ENCODE measurements around the gene ARRDC2. TPM values are rescaled to one million over a fixed set of nuclear protein-coding genes. Genes with fewer than 3 reads are reported as not detected.

ARRDC2 gene
- total RNA-seq, result 10 to 100 TPM in 2 of 8 experiments, 1 to 10 TPM in 5, under 1 TPM in 1; 0.79 to 18.2 (median 5.4) TPM

DNA sequence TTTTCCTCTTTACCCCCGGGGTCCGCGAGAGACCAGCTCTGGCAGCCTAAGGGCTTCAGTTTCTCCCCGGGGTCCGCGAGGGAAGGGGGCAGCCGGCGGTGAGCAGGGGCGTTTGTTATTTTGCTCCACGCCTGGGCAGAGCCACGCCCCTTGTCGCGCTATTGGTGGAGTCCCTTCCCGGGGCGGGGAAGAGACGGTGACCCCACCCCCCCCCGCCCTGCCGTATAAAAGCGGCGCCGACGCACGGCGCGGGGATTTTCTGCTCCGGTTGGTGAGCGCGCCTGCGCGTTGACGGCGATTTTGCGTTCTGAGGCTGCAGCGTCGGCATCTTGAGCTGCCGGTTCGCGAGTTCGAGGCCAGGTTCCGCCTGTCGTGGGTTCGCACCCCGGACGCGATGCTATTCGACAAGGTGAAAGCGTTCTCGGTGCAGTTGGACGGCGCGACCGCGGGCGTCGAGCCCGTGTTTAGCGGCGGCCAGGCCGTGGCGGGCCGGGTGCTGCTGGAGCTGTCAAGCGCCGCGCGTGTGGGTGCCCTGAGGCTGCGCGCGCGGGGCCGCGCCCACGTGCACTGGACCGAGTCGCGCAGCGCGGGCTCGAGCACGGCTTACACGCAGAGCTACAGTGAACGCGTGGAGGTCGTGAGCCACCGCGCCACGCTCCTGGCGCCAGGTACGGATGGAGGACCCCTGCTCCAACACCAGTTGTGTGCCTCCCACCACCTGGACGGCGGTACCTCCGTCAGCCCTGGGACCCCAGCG is at the start of gene ARRDC2:
Gene ARRDC2, plus strand, starts transcription at position 254 of the 757 bp plus-strand sequence. Its CDS starts 141 bp downstream, at position 395.
- in situ Hi-C loops (cut with MboI; ENCODE audit: low pct_unique_long_range_greater_than_20kb in 2 of 9, low sequenced_read_pairs in 9 of 9, unreplicated experiment in 9 of 9), result no loop called here
- peak within 1 kb of the TSS; percentile 23 to 39 (median 29) for H3K4me3 ChIP-seq
- peak; percentile 60 to 85 (median 80) for ATAC-seq (replicated peaks in 6 of 8)
- no peak within 1 kb of the TSS for H3K27ac ChIP-seq
- H3K4me1 ChIP-seq (replicated peaks in 1 of 2), result peaks cover 0 to 4% of the 10 kb centered on the region in 2 donors
- WGBS, 10 experiments, result 0 to 49% (median 0%) methylated on average over 2 to 9 of the region's 92 CpGs; no CpG with 5 or more reads in 5 of the 10 experiments

DNA sequence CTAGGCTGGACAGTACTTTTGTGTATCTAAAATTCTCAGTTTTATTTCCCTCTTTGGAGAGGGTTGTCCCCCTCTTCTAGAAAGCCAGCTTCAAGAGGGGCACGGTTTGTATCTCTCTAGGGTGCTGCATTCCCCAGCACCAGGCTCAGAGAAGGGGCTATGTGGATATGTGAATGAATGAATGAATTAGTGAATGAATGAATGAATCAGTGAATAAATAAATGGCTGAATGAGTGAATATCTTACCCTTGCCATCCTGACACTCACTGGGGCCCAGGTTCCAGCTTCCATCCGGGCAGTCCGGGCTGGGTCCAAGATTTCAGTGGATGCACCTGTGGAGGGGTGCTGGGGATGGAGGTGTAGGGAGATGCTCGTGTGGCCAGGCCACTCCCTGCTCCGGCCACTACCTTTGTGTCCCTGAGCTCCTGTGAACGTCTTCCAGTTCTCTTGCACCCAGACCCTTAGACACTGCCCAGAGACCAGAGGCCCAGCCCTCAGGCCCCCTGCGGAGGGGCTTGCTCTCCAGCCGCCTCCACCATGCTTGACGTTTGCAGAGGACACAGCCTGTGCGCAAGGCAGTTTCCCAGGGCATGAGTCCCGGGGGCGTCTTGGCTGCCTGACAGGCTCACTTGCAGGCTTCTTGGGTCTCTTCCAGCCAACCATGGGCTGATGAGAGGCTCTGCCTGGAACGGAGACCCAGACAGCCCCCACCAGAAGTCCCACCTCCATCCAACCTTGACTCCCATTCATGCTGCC is 43.9 kb upstream of the ARRDC2 start:
- Histone ChIP-seq H3K27ac (no peak overlapping the region), H3K4me3 (no peak overlapping the region), H3K4me1 (replicated peaks in 1 of 2) (peaks cover 19 to 22% of the 10 kb centered on the region in 2 donors)
- no peak for ATAC-seq (replicated peaks in 6 of 8)
- 25 to 100% (median 60%) methylated on average over 1 to 5 of the region's 13 CpGs; no CpG with 5 or more reads in 6 of the 10 experiments for WGBS, 10 experiments
- in situ Hi-C loops (cut with MboI; ENCODE audit: low pct_unique_long_range_greater_than_20kb in 2 of 9, low sequenced_read_pairs in 9 of 9, unreplicated experiment in 9 of 9), result no loop called here

- in situ Hi-C loops (cut with MboI; ENCODE audit: low pct_unique_long_range_greater_than_20kb in 2 of 9, low sequenced_read_pairs in 9 of 9, unreplicated experiment in 9 of 9), result no loop called here
- peak in 5 of 8 experiments; percentile 79 to 89 (median 82) for ATAC-seq (replicated peaks in 6 of 8)
- Histone ChIP-seq H3K4me3 (no peak overlapping the region), H3K27ac (no peak overlapping the region), H3K4me1 (replicated peaks in 1 of 2) (peaks cover 19 to 22% of the 10 kb centered on the region in 2 donors)
- WGBS, 10 experiments, result 12 to 75% (median 63%) methylated on average over 1 to 5 of the region's 11 CpGs; no CpG with 5 or more reads in 4 of the 10 experiments
These were observed 42.4 kb upstream of the ARRDC2 start for GRCh38 chr19:17965370-17966128.

DNA sequence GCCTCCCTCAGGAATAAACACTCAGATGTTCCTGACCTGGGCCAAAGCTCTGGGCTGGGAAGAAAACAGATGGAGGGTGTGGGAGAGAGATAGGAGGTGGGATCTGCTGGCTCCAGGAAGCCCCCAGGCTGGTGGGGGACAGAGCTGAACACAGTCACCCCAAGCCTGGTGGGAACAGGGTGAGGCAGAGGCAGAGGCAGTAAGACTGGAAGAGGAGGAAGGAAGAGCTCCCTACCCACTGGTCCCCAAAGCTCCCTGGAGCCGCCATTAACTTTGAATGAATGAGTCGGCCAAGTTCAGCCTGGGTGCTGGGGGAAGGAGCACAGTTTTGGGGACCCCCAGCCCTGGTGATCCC is 41.9 kb upstream of the ARRDC2 start:
- H3K4me3 ChIP-seq, result peak overlapping the region in 1 of 5 donors; percentile 86
- peaks cover 19 to 22% of the 10 kb centered on the region in 2 donors for H3K4me1 ChIP-seq (replicated peaks in 1 of 2)
- peak in 1 of 8 experiments; percentile 2 for ATAC-seq (replicated peaks in 6 of 8)
- in situ Hi-C loops (cut with MboI; ENCODE audit: low pct_unique_long_range_greater_than_20kb in 2 of 9, low sequenced_read_pairs in 9 of 9, unreplicated experiment in 9 of 9), result no loop called here
- no peak overlapping the region for H3K27ac ChIP-seq
- 67% methylated on average over 2 of the region's 2 CpGs; no CpG with 5 or more reads in 9 of the 10 experiments for WGBS, 10 experiments

GRCh38 chr19:17966550-17967256 is 41.3 kb upstream of the ARRDC2 start, which contains the start of gene KCNN1:
TSS of gene KCNN1 (plus strand) at chr19:17967107. CDS start at chr19:17973889, 6,782 bp downstream.
- H3K27ac ChIP-seq, result no peak within 1 kb of the TSS
- in situ Hi-C loops (cut with MboI; ENCODE audit: low pct_unique_long_range_greater_than_20kb in 2 of 9, low sequenced_read_pairs in 9 of 9, unreplicated experiment in 9 of 9), result no loop called here
- H3K4me1 ChIP-seq (replicated peaks in 1 of 2), result peaks cover 19 to 22% of the 10 kb centered on the region in 2 donors
- 16% methylated on average over 5 of the region's 59 CpGs; no CpG with 5 or more reads in 9 of the 10 experiments for WGBS, 10 experiments
- peak in 7 of 8 experiments; percentile 45 to 94 (median 76) for ATAC-seq (replicated peaks in 6 of 8)
- H3K4me3 ChIP-seq, result peak within 1 kb of the TSS; percentile 41 to 86 (median 54)

DNA sequence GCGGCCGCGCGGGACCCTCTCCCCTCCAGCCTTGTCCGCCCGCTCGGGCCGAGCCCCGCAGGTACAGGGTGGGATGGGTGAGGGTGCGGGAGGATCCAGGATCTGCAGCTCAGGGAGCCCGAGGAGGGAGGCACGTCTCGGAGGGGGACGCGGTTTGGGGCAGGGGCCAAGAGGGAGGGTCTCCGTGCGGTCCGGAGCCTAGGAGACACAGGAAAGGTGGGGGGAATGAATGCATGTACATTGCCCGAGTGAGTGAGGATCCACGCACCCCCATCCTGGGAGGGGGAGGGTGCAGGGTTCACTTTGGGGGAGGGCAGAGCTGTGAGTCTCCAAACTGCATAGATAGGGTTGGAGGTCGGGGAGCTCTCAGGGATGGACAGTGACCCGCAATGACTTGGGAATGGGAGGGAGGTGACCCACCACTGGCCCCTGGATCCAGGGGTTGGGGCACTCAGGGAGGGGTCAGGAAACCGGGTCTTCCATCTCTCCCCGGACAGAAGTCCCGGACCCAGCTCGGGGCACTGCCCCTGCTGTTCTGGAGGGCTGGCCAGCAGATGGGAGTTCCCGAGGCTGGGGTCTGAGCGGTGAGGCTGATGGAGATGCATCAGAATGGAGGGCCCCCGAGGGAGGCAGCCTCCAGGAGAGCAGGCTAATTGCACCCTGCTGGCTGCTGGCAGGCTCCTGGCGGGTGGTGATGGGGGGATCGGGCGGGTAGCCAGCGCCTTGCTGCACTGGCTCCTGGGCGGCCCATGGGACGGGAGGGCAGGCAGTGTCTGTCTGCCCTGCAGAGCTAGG is 40.5 kb upstream of the ARRDC2 start:
- peak overlapping the region; percentile 41 to 86 (median 54) for H3K4me3 ChIP-seq
- in situ Hi-C loops (cut with MboI; ENCODE audit: low pct_unique_long_range_greater_than_20kb in 2 of 9, low sequenced_read_pairs in 9 of 9, unreplicated experiment in 9 of 9), result no loop called here
- H3K27ac ChIP-seq, result no peak overlapping the region
- ATAC-seq (replicated peaks in 6 of 8), result peak in 6 of 8 experiments; percentile 42 to 66 (median 53)
- H3K4me1 ChIP-seq (replicated peaks in 1 of 2), result peaks cover 19 to 22% of the 10 kb centered on the region in 2 donors
- WGBS, 10 experiments, result no CpG with 5 or more reads among the region's 35 CpGs

- 60 to 70% methylated on average over 1 to 2 of the region's 4 CpGs; no CpG with 5 or more reads in 8 of the 10 experiments for WGBS, 10 experiments
- in situ Hi-C loops (cut with MboI; ENCODE audit: low pct_unique_long_range_greater_than_20kb in 2 of 9, low sequenced_read_pairs in 9 of 9, unreplicated experiment in 9 of 9), result no loop called here
- ATAC-seq (replicated peaks in 6 of 8), result no peak
- Histone ChIP-seq H3K4me1 (replicated peaks in 1 of 2) (peaks cover 19 to 22% of the 10 kb centered on the region in 2 donors), H3K4me3 (no peak overlapping the region), H3K27ac (no peak overlapping the region)
These were observed 39.6 kb upstream of the ARRDC2 start for GRCh38 chr19:17968362-17968761.

DNA sequence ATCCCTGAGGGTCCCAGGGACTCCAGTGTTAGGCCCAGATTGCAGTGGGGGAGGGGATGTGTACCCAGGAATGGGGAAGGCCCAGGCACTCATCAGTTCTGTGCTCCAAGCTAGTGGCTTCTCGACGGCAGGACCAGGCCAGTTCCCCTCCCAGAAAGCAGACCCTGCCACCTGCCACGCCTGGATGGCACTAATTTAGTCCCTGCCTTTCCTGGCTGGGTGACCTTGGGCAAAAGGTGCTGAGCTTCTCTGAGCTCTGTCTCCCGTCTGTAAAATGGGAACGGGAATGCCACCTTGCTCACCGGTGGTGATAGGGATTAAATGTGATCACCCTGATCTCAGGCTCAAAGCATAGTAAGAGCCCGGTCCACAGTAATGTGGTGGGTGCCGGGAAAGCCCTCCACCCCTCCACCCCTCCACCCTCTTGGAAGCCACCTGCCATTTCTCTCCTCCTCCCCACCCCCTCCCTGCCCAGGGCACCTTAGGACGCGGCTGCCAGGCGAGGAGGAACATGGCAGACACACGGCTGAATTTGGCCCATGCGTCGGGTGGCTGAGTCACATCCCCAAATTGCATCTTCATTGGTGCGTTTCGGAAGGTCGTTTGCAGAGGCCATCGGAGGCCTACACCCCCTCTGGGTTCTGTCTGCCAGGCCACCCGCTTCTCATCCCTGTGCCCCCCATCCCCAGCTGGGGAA is 38.7 kb upstream of the ARRDC2 start:
- H3K27ac ChIP-seq, result no peak overlapping the region
- no peak for ATAC-seq (replicated peaks in 6 of 8)
- no peak overlapping the region for H3K4me3 ChIP-seq
- peaks cover 19 to 22% of the 10 kb centered on the region in 2 donors for H3K4me1 ChIP-seq (replicated peaks in 1 of 2)
- 53 to 82% methylated on average over 2 to 3 of the region's 19 CpGs; no CpG with 5 or more reads in 8 of the 10 experiments for WGBS, 10 experiments
- in situ Hi-C loops (cut with MboI; ENCODE audit: low pct_unique_long_range_greater_than_20kb in 2 of 9, low sequenced_read_pairs in 9 of 9, unreplicated experiment in 9 of 9), result no loop called here

- in situ Hi-C loops (cut with MboI; ENCODE audit: low pct_unique_long_range_greater_than_20kb in 2 of 9, low sequenced_read_pairs in 9 of 9, unreplicated experiment in 9 of 9), result no loop called here
- no peak overlapping the region for H3K27ac ChIP-seq
- ATAC-seq (replicated peaks in 6 of 8), result no peak
These were observed 35.7 kb upstream of the ARRDC2 start for GRCh38 chr19:17972230-17972629.

DNA sequence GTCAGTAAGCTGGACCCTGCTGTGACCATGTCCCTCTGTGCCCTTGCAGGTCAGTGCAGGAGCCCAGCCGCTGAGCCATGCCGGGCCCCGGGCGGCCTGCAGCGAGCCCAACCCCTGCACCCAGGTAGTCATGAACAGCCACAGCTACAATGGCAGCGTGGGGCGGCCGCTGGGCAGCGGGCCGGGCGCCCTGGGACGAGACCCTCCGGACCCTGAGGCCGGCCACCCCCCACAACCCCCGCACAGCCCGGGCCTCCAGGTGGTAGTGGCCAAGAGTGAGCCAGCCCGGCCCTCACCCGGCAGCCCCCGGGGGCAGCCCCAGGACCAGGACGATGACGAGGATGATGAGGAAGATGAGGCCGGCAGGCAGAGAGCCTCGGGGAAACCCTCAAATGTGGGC is 34.2 kb upstream of the ARRDC2 start:
- no peak for ATAC-seq (replicated peaks in 6 of 8)
- in situ Hi-C loops (cut with MboI; ENCODE audit: low pct_unique_long_range_greater_than_20kb in 2 of 9, low sequenced_read_pairs in 9 of 9, unreplicated experiment in 9 of 9), result no loop called here

More at GRCh38 chr19:17972230-17972629, 35.7 kb upstream of the ARRDC2 start:
- peaks cover 5 to 6% of the 10 kb centered on the region in 2 donors for H3K4me1 ChIP-seq (replicated peaks in 1 of 2)
- no peak overlapping the region for H3K4me3 ChIP-seq
- 0% methylated on average over 1 of the region's 1 CpG; no CpG with 5 or more reads in 8 of the 10 experiments for WGBS, 10 experiments

DNA sequence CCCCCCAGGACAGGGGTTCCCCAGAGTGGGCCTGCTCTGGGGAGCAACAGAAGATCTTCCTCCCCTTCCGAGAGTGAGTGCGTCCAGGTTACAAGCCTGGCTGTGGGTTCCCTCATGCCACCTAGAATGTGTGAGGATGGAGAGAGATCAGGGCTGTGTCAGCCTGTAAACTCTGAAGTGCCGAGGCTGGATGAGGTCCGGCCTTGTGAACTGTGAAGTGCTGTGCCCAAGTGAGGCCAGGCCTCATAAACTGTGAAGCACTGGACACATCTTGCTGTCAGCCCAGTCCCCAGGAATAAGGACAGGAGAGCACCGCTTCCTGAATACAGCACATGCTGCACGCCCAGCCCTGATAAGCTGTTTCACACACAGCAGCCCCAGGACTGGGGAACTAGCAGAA is 33.4 kb upstream of the ARRDC2 start:
- no peak for ATAC-seq (replicated peaks in 6 of 8)
- in situ Hi-C loops (cut with MboI; ENCODE audit: low pct_unique_long_range_greater_than_20kb in 2 of 9, low sequenced_read_pairs in 9 of 9, unreplicated experiment in 9 of 9), result no loop called here
- no peaks in the 10 kb centered on the region for H3K4me1 ChIP-seq (replicated peaks in 1 of 2)
- 80 to 100% (median 96%) methylated on average over 1 to 4 of the region's 6 CpGs; no CpG with 5 or more reads in 6 of the 10 experiments for WGBS, 10 experiments
- no peak overlapping the region for H3K4me3 ChIP-seq
- no peak overlapping the region for H3K27ac ChIP-seq

More for the DNA sequence above, 34.2 kb upstream of the ARRDC2 start:
- Histone ChIP-seq H3K27ac (no peak overlapping the region), H3K4me3 (no peak overlapping the region), H3K4me1 (replicated peaks in 1 of 2) (no peaks in the 10 kb centered on the region)
- WGBS, 10 experiments, result 80 to 90% methylated on average over 1 to 13 of the region's 23 CpGs; no CpG with 5 or more reads in 8 of the 10 experiments

All from motor neuron (in vitro differentiated cells).